ENCODE results near the gene TDRD6.

The TDRD6 gene

GRCh38 chr6:46748940-46749503 is 61.3 kb downstream of the TDRD6 start:
- no peak for DNase-seq

DNA sequence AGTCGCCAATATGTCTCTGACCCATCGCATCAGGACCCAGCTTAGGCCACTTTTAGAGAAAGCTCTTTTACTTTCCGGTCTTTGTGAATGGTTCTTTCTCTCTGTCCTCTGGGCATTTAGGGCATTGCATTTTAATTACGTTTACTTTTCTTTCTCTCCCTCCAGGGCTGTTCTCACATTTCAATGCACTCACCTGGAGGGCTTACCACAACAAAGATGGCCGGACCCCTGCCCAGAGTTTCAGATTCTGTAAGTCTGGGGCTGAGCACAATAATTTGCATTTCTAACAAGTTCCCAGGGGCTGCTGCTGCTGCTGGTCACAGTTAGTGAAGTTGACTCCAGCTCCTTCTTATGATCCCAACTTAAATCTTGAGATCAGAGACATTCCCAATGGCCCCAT is 62.0 kb downstream of the TDRD6 start:
- DNase-seq, result no peak

DNA sequence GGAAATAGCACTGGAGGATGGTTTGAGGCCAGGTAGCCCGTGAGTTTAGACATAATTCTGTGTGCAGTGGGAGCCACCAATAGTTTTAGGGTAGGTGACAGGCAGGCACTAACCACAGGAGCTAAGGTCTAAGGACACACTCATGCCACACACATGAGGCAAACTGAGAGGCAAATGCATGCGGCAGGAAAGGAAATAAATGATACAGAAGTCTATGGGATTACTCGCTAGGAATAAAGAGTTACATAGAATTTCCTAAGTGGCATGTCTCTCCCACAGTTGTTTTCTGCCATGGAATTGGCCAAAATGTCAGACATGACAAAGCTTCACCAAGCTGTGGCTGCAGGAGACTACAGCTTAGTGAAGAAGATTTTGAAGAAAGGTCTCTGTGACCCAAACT is 64.0 kb downstream of the TDRD6 start:
- DNase-seq, result no peak

Measured in stimulated activated CD8-positive, alpha-beta memory T cell treated with anti-CD3 and anti-CD28 coated beads, Interleukin-4, amount 100 ng/mL, for 48 hours (primary cell).